ENCODE data around the gene STMP1. TPM values are rescaled to one million over a fixed set of nuclear protein-coding genes. Genes with fewer than 3 reads are reported as not detected.

The STMP1 gene
- total RNA-seq, 4 donors from 2014 or later, result 11.5 to 23.1 (median 19.6) TPM

GRCh38 chr7:135644154-135644553, 18.2 kb upstream of the STMP1 start:
- no peak for TF ChIP-seq CTCF (IDR thresholded peaks at IDR 0.05; ENCODE audit: low read depth)

- TF ChIP-seq CTCF (IDR thresholded peaks at IDR 0.05; ENCODE audit: low read depth), result no peak
These were observed 17.6 kb upstream of the STMP1 start for GRCh38 chr7:135644729-135645128.

DNA sequence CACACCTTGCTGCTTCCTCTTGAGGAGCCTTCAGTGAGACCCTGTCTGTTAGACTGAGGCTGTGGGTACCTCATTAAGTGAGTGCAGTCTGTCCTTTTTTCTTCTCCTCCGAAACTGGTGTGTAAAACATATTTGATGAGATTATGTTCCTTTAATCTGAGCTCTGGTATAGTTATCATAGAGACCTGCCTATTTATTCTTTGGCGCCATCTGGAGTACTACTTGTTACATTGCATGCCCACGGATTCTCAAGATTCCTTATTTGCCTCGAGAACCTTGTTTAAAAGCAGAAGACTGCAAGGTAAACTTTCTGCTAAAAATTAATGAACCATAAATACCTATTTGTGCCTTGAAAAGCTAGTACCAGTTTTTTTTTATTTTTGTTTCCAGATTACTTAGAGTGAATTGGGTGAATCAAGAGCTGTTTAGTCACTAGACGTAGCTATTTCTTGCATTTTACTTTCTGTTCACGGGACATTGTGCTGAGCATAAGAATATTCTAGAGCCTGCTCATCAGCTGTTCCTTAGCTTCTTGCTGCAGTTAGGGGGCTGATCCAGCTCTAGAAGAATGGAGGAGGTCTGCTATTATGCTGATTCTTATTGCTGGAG, 16.9 kb upstream of the STMP1 start:
- no peak for TF ChIP-seq CTCF (IDR thresholded peaks at IDR 0.05; ENCODE audit: low read depth)

GRCh38 chr7:135647755-135648154, 14.6 kb upstream of the STMP1 start:
- no peak for TF ChIP-seq CTCF (IDR thresholded peaks at IDR 0.05; ENCODE audit: low read depth)

DNA sequence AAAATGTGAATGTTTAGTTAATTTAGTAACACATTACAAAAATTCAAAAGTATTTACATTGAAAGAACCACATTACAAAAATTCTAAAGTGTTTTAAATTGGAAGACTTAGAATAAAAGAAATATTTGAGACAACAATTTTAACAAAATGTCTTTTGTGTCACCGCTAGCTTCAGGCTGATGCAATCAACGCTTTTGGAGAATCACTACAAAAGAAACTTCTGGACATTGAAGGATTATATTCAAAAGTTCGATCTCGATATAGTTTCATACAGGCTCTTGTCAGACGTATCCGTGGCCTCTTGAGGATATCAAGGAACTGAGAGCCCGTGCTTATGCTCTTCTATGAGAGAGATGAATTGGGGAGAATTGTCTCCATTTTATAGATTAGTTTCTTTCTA, 14.1 kb upstream of the STMP1 start:
- no peak for TF ChIP-seq CTCF (IDR thresholded peaks at IDR 0.05; ENCODE audit: low read depth)

- no peak for TF ChIP-seq CTCF (IDR thresholded peaks at IDR 0.05; ENCODE audit: low read depth)
These were observed 11.3 kb upstream of the STMP1 start for GRCh38 chr7:135650831-135651573.

DNA sequence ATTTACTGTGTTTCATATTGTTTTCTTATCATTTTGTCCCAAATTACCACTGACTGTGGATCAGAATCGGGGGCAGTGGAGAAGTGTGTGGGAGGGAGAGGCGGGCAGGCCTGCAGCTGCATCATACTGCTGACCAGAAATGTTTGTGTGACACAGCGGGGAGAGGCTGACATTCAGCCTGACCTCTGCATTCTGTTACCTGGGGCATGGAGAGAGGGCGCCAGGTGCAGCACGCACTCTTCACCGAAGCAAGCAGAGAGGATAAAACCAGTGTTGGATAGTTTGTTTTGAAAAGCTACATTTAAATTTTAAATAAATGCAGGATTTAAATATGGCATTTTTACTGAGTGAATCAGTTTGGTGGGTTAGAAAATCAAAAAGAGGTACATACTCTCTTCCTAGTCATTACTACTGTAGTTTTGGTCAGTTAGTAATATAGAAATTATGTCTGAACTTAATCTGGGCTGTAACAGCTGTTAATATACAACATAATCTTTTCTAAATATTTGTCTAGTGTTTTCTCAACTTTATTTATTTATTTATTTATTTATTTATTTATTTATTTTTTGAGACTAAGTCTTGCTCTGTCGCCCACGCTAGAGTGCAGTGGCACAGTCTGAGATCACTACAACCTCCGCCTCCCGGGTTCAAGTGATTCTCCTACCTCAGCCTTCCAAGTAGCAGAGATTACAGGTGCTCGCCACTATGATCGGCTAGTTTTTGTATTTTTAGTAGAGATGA, 8.8 kb upstream of the STMP1 start:
- TF ChIP-seq CTCF (IDR thresholded peaks at IDR 0.05; ENCODE audit: low read depth), result no peak
